Measurements from ENCODE around the gene IGFBP7.
A peak's percentile ranks its signal among the peaks of the same experiment; 100 is the strongest.
"Not testable (repeated sequence)": the region's sequence is repeated elsewhere in the genome, so short reads cannot be mapped to it uniquely, and the experiment has no call there.

Gene IGFBP7

DNA sequence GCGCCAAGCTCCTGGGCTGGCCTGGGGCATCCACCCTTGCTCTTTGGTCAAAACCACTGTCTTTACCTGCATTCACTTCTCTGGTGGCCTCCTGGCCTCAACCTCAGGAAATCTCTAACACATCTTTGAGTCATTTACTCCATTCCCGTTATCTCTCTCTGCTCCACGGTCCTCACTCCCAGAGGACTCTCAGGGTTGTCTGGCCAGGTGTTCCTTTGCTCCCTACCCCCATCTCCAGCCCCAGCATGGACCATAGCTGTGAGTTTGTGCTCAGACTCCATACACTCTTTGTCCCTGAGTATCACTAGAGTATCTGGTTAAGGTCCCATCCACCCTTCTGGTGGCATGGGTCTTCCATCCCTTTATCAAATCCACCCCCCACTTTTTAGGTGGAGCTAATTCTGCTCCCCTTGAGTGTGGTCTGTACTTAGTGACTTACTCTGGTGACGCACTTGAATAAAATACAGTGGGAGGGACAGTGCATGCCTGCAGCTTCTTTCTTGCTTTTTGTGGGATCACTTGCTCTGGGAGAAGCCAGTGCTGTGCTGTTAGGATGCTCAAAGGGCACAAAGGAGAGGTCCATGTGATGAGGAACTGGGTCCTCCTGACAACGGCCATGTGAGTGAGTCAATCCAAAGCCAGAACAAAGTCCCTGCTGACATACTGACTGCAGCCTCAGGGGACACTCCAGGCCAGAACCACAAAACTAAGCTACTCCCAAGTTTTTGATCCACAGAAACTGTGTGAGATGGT, 44.3 kb downstream of the IGFBP7 start:
- DNase-seq = no peak

DNA sequence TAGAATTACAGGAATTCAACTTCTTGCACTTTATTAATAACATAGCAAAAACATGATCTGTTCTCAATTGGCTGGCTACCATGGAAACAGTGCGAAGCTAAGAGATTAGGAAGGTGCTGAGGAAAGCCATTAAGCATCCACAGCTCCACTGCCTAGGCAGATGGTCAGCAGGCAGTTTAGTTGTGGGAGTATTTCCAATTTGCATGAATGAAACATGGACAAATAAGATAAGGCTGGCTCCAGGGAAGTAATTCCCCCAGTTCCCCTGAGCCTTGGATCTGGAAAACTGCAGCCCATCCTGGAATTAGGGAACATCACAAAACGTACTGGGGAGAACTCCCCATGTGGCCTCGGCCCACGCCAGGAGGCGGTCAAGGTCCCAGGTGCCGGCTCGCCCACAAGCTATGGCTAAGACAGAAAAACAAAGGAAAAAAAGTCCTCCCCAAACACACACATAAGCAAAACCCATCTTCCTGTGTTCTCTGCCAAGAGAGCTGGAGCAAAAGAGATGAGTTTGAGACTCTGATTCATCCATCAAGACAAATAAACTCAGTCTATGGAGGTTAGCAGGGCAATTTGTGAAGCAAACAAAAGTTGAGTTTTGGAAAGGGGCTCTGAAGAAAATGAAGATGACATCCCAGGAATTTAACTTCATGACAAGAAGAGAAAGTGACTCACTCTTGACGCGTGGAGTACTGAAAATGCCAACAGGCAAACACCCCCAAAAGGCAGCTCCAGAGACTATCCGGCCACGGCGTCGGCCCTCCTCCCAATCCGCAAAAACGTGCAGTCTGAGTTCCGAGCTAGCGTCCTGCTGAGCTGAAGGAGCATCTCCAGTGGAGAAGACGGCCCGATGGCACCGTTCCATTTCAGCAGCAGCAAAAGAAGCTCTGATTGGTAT, 45.1 kb downstream of the IGFBP7 start:
- no peak for DNase-seq

DNA sequence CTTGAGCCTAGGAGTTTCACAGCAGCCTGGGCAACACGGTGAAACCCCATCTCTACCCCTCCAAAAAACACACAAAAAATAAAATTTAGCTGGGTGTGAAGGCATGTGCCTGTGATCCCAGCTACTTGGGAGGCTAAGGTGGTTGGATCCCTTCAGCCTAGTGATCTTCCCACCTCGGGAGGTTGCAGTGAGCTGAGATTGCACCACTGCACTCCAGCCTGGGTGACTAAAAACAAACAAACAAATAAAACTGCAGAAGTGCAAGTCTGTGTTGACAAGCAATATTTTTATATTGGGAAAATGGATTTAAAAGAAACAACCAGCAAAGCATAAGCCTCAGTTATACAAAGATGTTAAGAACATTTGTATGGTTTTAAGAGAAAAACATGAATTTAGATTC, 46.1 kb downstream of the IGFBP7 start:
- no peak for DNase-seq

DNA sequence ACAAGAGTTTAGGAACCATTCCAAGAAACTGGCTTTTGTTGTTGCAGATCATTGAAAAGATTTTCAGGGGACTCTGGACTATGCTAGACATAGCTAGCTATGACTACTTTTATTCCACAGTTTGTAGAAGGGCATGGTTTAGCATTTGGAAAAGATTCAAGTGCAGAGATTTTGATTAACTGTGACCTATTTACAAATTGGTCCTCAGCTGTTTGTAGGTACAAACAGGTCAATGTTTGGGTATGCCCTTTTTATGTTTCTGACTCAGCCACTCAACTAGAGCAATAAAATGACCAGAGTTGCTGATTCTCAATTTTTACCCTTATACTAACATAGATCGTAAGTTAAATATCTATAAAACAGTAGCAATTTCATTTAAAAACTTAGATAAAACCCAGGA, 46.7 kb downstream of the IGFBP7 start:
- no peak for DNase-seq

DNA sequence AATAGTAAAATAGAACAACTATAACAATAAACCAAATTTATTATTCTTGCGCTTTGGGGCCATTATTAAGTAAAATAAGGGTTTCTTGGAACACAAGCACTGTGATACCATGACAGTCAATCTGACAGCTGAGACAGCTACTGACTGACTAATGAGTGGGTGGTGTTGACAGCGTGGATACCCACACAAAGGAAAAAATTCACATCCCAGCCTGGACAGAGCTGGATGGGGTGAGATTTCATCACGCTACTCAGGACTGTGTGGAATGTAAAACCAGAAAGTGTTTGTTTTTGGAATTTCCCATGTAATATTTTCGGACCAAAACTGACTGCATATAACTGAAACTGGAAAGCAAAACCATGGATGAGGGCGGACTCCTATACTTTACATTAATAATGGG, 48.8 kb downstream of the IGFBP7 start:
- no peak for DNase-seq

DNA sequence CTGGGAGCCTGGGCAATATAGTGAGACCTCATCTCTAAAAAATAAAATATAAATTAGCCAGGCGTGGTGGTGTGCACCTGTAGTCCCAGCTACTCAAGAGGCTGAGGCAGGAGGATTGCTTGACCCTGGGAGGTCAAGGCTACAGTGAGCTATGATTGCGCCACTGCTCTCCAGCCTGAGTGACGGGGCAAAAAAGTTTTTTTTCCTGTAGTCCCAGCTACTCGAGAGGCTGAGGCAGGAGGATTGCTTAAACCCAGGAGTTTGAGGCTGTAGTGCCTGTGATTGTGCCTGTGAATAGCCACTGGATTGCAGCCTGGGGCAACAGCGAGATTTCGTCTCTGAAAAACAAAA, 49.5 kb downstream of the IGFBP7 start:
- DNase-seq = not testable (repeated sequence)

DNA sequence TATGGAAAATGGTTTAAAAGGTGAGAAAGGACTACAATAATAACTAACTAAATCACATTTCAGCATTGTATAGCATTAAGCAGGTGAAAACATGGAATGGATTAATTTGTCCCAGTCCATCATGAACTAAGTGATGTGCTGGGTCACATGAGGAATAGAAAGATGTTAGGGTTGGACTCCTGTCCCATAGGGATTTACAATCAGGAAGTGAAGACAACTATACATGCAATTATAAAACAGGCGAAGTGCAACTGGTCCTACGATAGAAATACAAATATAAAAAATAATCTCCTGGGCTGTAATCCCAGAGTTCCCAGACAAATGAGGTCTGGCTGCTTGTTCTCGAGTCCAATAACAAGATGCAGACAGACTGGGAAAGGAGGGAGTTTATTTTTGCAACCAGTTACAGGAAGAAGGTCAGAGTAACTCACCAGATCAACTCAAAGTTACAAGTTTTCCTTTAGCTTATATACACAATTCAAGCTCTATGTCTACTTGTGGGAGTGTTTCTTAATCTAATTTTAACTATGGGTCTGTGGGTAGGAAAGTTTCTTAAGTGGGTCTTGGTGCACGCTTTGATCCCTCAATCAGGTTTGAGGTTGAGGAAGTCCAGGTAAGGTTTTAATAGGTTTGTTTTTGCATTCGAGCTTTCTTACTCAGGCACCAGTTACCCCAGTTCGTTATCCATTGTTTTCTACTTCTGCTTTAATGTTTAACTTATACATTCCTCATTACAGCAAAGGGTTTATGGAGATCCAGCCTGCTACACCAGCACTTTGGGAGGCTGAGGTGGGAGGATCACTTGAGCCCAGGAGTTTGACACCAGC, 50.1 kb downstream of the IGFBP7 start:
- DNase-seq = no peak

DNA sequence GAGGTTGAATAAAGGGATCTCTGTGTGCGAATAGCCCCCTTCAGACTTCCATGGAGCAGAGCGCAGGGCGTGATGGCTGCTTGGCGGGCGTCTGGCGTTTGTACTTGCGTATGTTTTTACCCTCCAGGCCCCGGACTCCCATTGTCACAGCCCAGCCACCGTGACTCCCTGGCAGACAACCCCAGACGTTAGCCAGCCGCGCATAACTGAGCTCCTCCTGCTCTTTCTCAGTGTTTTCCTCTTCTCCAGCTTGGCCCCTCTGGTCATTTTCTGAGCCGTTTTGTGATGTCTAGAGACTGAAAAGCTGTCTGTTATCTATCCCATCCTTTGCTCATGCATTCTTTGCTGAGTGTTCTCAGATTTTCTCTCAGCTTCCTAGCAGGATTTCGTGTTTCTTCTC, 54.3 kb downstream of the IGFBP7 start:
- no peak for DNase-seq

DNA sequence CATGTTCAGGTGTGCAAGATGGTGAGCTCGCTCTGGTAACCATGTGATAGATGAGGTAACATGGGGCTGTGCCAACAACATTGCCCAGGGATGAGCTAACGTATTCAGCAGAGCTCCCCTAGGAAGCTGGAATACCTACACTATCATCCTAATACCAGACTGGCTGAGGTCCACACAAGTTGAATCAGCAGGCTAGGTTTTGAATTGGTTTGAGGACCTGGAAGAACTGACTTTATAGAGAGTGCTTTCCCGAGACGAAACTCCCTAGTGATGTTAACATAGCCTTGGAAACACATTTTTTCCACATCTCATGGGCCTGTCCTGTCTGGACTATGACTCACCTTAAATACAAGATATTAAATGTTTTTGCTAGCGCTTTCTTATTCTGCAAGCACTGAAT, 56.7 kb downstream of the IGFBP7 start:
- no peak for DNase-seq

DNA sequence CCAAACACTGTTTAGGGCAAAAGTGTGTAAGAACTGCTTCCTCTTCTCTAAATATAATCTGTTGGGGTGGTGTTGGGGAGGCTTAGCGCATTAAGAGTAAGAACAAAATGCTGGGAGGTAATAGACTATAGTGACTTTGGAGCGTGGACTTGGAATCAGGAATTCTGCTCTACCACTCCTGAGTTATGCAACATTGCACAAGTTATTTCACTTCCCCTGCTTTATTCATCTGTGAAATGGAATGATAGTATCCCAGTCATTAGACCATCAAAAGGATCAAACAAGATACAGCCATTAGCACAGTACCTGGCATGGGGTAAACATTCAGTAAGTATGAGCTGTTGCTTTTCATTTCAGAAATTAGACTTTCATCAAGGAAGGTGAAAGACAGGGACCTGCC, 58.7 kb downstream of the IGFBP7 start:
- no peak for DNase-seq

DNA sequence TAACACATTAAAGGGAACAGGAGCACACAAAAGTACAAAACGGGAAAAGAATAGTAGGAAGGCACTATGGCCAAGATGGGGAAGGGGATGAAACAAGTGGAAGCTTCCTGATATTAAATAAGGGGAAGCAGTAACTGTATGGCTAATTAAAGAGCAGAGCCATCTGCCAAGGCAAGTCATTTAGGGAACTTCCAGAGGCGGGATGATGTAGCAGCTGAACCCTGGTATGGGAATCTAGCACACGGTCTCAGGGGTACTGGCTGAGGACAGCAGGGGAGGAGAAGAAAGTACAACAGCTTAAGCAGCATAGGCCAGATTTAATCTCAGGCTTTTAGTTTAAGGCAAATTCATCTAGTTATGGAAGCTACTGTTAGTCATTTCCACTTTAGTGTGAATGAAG, 59.1 kb downstream of the IGFBP7 start:
- no peak for DNase-seq

DNA sequence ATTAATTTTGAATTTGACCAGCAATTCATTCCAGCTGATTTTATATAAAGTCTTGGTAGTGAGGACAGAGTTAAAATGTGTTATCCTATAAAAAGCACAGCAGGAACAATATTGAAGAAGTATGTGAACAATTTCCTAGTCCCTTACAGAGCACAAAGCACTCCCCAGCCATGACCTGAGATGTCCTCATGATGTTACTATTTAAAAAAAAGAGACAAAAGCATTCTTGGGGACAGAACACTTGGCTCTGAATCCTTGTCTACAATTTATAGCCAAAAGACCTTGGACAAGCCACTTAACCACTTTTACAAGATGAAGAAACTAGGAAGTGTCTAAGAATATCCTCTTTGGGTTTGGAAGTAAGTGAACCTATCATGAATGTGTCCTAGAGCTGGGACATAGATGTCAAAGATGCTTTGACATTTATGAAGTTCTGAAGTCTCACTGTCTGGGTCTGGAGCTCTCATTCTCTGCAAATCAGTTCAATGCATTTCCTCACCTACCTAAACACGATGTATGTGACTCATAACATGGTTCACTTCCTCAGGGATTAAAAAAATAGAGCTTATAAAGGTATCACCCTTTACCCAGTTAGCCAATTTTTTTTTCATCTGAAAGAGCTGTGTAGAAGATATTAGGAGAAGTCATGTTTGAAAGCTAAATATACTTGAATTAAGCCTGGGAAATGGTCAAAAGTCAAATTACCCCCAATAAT, 61.4 kb downstream of the IGFBP7 start:
- no peak for DNase-seq

DNA sequence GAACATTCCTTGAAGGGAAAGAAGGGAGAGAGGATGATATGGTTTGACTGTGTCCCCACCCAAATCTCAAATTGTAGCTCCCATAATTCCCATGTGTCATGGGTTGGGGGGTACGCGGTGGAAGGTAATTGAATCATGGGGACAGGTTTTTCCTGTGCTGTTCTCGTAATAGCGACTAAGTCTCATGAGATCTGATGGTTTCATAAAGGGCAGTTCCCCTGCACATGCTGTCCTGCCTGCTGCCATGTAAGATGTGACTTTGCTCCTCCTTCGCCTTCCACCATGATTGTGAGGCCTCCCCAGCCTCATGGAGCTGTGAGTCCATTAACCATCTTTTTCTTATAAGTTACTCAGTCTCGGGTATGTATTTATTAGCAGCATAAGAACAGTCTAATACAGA, 63.1 kb downstream of the IGFBP7 start:
- DNase-seq = not testable (repeated sequence)

DNA sequence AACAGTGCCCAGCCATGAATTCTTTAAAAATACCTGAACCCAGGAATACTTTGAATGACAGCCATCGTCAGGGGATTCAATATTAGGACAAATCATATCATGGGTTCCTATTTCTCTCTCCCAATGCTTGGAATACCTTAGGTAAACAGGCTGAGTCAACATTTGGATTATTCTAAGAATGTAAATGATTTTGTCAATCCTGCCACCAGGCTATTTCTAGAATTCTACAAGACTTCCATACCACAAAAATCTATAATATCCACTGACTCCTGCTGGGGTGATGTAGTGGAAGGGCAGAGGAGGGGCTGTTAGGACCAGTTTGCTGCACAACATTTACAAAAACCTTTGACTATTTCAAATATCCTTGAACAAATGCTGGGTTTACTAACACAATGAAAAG, 65.2 kb downstream of the IGFBP7 start:
- DNase-seq = no peak

DNA sequence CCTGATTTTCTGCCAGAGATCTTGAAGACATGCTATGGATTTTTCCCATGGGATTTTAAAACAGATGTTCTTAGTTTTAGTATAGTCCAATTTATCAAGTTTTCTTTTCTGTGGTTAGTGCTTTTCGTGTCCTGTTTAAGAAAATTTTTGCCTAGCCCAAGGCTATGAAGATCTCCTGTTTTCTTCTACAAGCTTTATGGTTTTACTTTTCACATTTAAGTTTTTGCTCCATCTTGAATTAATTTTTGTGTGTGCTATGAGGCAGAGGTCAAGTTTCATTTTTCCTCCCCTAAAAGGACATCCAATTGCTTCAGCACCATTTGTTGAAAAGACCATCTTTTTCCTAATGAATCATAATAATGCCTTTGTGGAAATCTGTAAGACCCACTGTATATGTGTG, 65.9 kb downstream of the IGFBP7 start:
- DNase-seq = no peak

DNA sequence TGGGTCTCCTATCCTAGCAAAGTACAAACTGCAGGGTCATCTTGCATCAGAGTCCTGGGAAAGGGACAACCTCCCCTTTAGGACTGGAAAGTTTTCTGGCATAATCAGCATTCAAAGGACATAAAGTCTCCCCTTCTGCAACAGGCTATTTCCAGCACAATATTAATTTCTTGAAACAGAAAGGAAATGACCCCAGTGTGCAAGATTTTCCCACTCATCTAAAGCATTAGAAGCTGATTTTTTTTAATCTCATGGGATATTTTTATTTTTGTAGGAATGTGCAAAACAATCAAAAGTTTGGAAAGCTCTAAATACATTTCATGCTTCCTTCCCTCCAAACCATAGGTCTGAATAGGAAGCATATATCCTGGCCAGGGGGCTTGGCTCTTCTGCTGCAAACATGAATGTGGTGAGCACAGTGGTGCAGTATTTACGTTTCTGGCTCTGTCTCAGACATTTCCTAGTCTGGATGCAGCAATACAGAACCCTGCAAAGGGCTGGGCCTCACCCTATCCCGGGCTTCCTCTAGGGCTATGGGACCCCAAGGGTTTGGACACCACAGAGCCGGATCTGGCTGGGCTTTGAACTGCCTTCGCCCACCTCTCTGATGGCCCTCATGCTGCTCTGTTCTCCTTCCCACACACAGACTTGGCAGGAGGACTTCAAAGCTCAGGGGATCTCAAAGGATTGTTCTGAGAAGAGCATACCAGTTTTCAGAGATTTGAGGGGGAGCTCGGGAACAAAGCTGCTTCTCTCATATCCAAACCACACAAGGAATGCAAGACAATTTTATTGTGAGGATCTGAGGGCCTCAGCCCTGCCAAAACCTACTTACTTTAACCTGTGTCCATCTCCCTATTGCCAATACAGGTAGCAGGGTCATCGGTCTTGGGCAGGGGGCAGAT, 66.6 kb downstream of the IGFBP7 start:
- DNase-seq = no peak

DNA sequence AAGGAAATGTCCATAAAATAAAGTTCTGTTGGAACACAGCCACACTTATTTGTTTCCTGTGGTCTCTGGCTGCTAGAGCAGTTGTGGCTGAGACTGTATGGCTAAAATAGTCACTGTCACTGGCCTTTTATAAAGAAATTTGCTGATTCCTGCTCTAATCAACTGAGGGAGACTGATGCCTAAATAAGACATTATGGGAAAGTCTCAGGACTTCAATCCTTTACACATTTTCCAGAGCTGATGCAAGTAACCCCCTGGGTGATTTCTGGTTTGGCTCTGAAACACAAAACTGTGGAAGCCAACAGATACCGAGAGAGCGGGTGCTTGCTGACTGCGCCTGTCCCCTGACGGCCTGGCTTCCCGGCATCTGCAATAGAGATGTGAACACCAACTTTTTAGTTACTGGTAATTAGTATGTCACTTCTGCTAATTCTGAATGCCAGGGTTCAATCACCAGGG, 67.4 kb downstream of the IGFBP7 start:
- no peak for DNase-seq

DNA sequence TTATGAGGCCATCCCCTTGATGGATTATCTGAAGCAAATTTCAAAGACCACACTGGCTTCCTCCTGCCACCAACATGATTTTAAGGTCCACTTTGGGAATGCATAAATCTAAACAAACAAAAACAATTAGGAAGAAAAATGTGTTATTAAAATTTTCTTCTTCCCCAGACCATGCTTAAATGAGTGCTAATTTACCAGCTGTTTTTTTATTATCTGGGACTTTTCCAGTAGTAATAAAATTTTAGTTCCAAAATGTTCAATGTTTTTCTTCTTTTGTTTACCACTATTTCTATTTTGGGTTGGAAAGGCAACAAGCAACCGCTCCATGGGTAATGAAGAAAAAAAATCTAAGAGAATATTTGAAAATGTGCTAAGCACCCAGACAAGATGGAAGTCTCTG, 69.2 kb downstream of the IGFBP7 start:
- DNase-seq = no peak

DNA sequence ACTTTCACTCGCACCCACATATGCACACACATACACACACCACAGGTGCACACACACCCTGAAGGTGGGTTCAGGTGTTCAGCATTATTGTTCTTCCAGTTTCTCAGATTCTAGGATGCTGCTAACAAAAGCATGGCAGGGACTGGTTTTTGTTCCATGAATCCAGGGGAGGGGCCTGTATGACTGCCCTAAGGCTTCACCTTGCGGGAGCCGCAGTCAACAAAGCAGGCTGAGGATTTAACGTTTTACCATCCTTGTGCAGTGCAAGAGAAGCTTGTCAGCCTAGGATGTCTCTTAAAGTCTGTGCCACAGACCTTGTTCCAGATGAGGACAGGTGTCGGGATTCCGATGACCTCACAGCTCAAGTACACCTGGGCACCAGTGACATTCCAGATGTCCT, 69.7 kb downstream of the IGFBP7 start:
- DNase-seq = no peak

DNA sequence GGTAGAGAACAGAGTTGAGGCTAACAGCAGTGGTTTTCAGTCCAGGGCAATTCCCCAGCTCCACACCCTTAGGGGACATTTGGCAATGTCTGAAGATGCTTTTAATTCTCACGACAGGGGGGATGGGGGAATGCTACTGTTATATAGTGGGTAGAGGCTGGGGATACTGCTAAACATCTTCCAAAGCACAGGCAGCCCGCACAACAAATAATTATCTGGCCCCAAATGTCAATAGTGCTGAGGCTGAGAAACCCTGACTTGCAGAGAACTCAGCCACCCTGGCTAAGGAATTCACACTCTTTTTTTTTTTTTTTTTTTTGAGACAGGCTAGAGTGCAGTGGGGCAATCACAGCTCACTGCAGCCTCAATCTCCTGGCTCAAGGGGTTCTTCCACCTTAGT, 70.8 kb downstream of the IGFBP7 start:
- DNase-seq = no peak

DNA sequence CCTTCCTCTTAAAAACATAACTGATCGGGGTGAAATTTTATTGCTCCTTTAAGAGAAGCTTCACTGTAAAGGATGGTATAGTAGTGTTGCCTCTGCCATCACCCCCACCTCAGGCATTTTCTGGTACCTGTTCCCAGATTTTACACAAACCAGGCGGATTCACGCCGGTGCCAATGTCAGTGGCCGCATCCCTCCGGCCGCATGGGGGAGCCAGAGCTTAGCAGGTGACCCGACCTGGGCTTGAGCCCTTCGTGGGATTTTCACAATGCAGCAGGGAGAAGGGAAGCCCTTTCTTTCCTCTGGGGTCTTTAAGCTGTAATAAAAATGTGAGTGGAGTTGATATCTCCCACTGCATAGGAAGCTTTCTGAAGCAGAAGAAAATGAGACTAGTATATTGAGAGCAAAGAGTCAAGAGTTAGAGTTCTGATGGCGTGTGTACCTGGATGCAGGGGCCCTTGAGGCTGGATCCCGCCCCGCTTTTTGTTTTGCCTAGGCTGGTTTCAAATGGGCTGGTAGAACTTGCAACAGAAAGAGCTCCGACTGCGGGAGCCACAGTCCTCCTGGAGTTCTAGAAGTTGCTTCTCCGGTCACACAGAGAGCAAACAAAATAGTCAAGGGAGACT, 72.1 kb downstream of the IGFBP7 start:
- peak; percentile 10 for DNase-seq

Measured in NCI-H2029 treated with DMSO at 0.1 percent for 48 hours (cell line).